HEK293 (cell line): Measurements from ENCODE around the gene SMIM41.

Experiments used
- CTCF ChIA-PET: fragments of 350-600 bp; formaldehyde crosslinking; extraction: SDS; loops from one replicate; lab custom pipeline; 2021; ENCODE audit warnings: antibody characterized with exemption; lab: Yijun Ruan, JAX
- POLR2A ChIA-PET: fragments of 300-600 bp; formaldehyde crosslinking; extraction: SDS; loops from one replicate; lab custom pipeline; 2020; ENCODE audit warnings: antibody characterized with exemption, inconsistent platforms; lab: Yijun Ruan, JAX
- H3K27ac ChIP-seq: fragments of 200-500 bp; sonication (Bioruptor generic); 2 replicates; pipeline ENCODE4 v1.5.1; 2014; ENCODE audit warnings: low read depth, low read length, control low read depth, inconsistent platforms; ENCODE audit errors: extremely low read depth
- H3K36me3 ChIP-seq, 2 experiments: fragments of 200-500 bp in 1 of 2; sonication (Bioruptor generic) in 1 of 2; 1 replicate in 1 of 2; 2 replicates in 1 of 2; pipeline ENCODE4 v1.5.1; 2014 to 2017; ENCODE audit warnings: inconsistent platforms in 2 of 2, low read length in 2 of 2; ENCODE audit not compliant: control insufficient read depth in 2 of 2, insufficient read depth in 1 of 2
- H3K4me1 ChIP-seq: fragments of 200-500 bp; sonication (Bioruptor generic); 2 replicates; pipeline ENCODE4 v1.5.1; 2014; ENCODE audit warnings: mild to moderate bottlenecking, low read length, inconsistent platforms; ENCODE audit not compliant: control insufficient read depth, insufficient read depth
- H3K4me3 ChIP-seq: 2 replicates; pipeline ENCODE4 v1.5.1; 2011; ENCODE audit warnings: low read depth, mild to moderate bottlenecking, control low read depth, low read length, moderate library complexity
- H3K9me3 ChIP-seq: fragments of 200-500 bp; sonication (Bioruptor generic); 2 replicates; pipeline ENCODE4 v1.5.1; 2014; ENCODE audit warnings: low read depth, low read length, inconsistent platforms; ENCODE audit not compliant: control insufficient read depth, insufficient read depth
- GLIS1 ChIP-seq: fragments of 450-650 bp; formaldehyde crosslinking; IDR thresholded peaks from 2 replicates; pipeline ENCODE4 v1.5.1; 2016; ENCODE audit warnings: missing biosample characterization, missing genetic modification characterization
- GLIS2 ChIP-seq: fragments of 450-650 bp; formaldehyde crosslinking; IDR thresholded peaks from 2 replicates; pipeline ENCODE4 v1.5.1; 2016; ENCODE audit warnings: missing biosample characterization, missing genetic modification characterization
- SCRT2 ChIP-seq: fragments of 450-650 bp; formaldehyde crosslinking; IDR thresholded peaks from 2 replicates; pipeline ENCODE4 v1.5.1; 2016; ENCODE audit warnings: missing biosample characterization, missing genetic modification characterization
- SP2 ChIP-seq: fragments of 450-650 bp; formaldehyde crosslinking; IDR thresholded peaks from 2 replicates; pipeline ENCODE4 v1.5.1; 2016; ENCODE audit warnings: missing biosample characterization, missing genetic modification characterization
- ZBTB20 ChIP-seq: fragments of 450-650 bp; formaldehyde crosslinking; IDR thresholded peaks from 2 replicates; pipeline ENCODE4 v1.5.1; 2016; ENCODE audit warnings: missing biosample characterization, missing genetic modification characterization
- ZIC2 ChIP-seq: fragments of 450-650 bp; formaldehyde crosslinking; IDR thresholded peaks from 2 replicates; pipeline ENCODE4 v1.5.1; 2016; ENCODE audit warnings: missing biosample characterization, missing genetic modification characterization
- ZNF202 ChIP-seq: fragments of 450-650 bp; formaldehyde crosslinking; IDR thresholded peaks from 2 replicates; pipeline ENCODE4 v1.5.1; 2016; ENCODE audit warnings: missing biosample characterization, missing genetic modification characterization, borderline replicate concordance
- ZNF239 ChIP-seq: fragments of 450-650 bp; formaldehyde crosslinking; IDR thresholded peaks from 2 replicates; pipeline ENCODE4 v1.5.1; 2016; ENCODE audit warnings: missing biosample characterization, missing genetic modification characterization
- ZNF404 ChIP-seq: fragments of 450-650 bp; formaldehyde crosslinking; IDR thresholded peaks from 2 replicates; pipeline ENCODE4 v1.5.1; 2017; ENCODE audit warnings: missing biosample characterization, missing genetic modification characterization
- ZNF600 ChIP-seq: fragments of 450-650 bp; formaldehyde crosslinking; IDR thresholded peaks from 2 replicates; pipeline ENCODE4 v1.5.1; 2016; ENCODE audit warnings: missing biosample characterization, missing genetic modification characterization
- TF ChIP-seq, protein P1 (sequence below): fragments of 450-650 bp; IDR thresholded peaks from 2 replicates; pipeline ENCODE4 v1.5.1; 2018; ENCODE audit warnings: missing biosample characterization, mild to moderate bottlenecking, missing genetic modification characterization

SMIM41 gene

DNA sequence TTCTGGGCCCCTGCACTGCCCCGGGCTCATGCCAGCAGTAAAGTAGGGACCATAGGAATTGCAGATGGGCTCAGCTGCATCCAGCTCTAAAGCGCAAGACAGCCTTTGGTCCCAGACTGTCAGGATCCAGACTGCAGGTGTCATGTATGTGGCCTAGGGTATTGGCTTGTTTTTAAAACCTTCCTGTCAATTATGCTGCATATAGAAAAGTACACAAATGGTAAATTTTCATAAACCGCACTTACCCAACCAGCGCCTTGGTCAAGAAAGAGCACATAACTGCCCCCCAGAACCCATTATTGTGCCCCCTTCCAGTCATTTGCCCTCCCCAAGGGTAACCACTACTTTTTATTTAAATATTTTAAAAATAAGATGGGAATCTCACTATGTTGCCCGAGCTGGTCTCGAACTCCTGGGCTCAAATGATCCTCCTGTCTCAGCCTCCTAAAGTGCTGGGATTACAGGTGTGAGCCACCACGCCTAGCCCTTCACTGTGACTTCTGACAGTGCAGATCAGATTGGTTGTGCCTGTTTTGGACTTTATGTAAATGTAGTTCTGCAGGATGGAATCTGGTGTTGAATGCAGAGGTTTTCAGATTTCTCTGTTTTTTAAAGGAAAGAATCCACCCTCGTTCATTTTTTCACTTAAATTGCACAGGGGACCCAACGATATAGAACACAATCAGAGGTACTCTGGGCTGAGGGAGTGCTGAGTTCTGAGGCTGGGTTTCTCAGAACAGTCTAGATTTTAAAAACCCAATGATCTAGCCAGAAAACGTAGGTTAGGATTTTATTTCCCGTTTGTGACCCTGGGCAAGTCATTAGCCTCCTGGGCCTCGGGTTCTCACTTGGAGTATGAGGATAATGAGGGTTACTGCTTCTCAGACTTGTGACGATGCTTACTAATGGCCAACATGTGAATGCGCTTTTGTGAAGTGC, 21.6 kb upstream of the SMIM41 start:
- CTCF ChIA-PET: interaction anchor here (0.6 to 34.8 kb wide), 6 partner anchors 9 to 1981 kb away, joined by 3 to 794 read pairs (median 4); no protein-coding TSS in a partner anchor
- Histone ChIP-seq H3K27ac (no peak overlapping the region), H3K4me3 (no peak overlapping the region), H3K4me1 (no peaks in the 10 kb centered on the region), H3K36me3 (peaks cover 0 to 38% of the 10 kb centered on the region in 2 experiments; a peak in 1 of 3 replicates), H3K9me3 (no peaks in the 10 kb centered on the region)
- TF ChIP-seq ZNF600 (tag by site-specific recombination) (peak; percentile 57), ZNF239 (tag by site-specific recombination) (no peak)
- POLR2A ChIA-PET: no interaction called here

DNA sequence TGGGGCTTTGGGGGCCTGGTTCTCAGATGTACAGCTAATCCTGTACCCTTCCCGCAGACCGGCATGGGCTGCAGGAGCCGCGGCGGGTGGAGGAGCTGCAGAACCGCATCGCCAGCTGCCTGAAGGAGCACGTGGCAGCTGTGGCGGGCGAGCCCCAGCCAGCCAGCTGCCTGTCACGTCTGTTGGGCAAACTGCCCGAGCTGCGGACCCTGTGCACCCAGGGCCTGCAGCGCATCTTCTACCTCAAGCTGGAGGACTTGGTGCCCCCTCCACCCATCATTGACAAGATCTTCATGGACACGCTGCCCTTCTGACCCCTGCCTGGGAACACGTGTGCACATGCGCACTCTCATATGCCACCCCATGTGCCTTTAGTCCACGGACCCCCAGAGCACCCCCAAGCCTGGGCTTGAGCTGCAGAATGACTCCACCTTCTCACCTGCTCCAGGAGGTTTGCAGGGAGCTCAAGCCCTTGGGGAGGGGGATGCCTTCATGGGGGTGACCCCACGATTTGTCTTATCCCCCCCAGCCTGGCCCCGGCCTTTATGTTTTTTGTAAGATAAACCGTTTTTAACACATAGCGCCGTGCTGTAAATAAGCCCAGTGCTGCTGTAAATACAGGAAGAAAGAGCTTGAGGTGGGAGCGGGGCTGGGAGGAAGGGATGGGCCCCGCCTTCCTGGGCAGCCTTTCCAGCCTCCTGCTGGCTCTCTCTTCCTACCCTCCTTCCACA, 20.7 kb upstream of the SMIM41 start:
- POLR2A ChIA-PET: no interaction called here

DNA sequence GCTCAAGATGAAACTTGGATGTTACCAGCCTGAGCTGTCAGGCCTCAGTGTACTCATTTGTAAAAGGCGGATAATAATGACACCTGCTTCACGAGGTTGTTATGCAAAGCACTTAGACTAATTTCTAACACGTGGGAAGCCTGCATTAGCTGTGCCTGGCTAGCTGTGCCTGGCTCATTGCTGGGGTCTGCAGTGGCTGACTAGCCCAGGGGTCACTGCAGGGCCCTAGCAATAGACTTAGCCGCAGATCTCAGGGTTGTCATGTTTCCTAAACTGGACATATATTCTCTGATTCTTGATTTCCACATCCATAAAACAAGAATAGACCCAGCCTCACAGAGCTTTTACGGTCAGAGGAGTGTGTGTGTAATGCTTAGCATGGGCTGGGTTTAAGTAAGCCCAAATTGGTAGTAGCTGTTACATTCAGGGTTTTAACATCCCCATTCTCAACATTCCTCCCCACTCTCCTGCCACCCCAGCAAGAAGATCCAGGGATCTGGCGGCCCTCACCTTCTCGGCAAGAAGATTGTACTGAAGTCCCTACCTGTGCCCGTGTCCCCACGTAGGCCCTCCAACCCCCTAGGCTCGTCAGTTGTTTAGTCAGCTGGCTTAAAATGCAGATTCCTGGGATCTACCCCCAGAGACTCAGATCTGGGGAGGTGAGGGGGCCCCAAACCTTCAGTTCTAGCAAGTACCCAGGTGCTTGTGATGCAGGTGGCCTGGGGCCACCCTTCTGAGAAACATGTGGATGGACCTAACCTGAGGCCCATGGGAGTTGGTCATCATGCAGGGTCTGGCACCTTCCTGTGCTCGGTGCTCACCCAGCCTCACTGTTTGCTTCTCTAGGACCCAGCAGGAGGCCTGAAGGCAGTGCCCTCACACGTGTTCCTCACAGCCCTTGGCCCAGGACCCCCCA, 19.7 kb upstream of the SMIM41 start:
- Histone ChIP-seq H3K4me3 (no peak overlapping the region), H3K27ac (no peak overlapping the region), H3K36me3 (peaks cover 0 to 34% of the 10 kb centered on the region in 2 experiments; a peak in 1 of 3 replicates), H3K4me1 (no peaks in the 10 kb centered on the region), H3K9me3 (no peaks in the 10 kb centered on the region)
- ChIA-PET POLR2A (no interaction called here), CTCF (interaction anchor here (0.7 to 34.8 kb wide), 4 partner anchors 8 to 33 kb away, joined by 3 to 794 read pairs (median 8); partner anchors contain the start of gene ATG101)
- TF ChIP-seq ZNF202 (tag by site-specific recombination) (no peak), GLIS2 (tag by site-specific recombination) (0 out of 2 replicates have a peak, but pooled peaks have one; percentile 20), ZIC2 (tag by site-specific recombination) (peak; percentile 32; the same call in 1 of the 2 replicates), ZBTB20 (tag by site-specific recombination) (peak; percentile 18; the same call in 1 of the 2 replicates), GLIS1 (tag by site-specific recombination) (0 out of 2 replicates have a peak, but pooled peaks have one; percentile 45), ZNF404 (tag by site-specific recombination) (no peak)

More for the DNA sequence above, 20.7 kb upstream of the SMIM41 start:
- no peaks in the 10 kb centered on the region for H3K4me1 ChIP-seq
- TF ChIP-seq, protein P1, sequence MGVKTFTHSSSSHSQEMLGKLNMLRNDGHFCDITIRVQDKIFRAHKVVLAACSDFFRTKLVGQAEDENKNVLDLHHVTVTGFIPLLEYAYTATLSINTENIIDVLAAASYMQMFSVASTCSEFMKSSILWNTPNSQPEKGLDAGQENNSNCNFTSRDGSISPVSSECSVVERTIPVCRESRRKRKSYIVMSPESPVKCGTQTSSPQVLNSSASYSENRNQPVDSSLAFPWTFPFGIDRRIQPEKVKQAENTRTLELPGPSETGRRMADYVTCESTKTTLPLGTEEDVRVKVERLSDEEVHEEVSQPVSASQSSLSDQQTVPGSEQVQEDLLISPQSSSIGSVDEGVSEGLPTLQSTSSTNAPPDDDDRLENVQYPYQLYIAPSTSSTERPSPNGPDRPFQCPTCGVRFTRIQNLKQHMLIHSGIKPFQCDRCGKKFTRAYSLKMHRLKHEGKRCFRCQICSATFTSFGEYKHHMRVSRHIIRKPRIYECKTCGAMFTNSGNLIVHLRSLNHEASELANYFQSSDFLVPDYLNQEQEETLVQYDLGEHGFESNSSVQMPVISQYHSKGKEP (tag by site-specific recombination): 0 out of 2 replicates have a peak, but pooled peaks have one; percentile 18
- TF ChIP-seq SP2: peak; percentile 37; the same call in 1 of the 2 replicates
- TF ChIP-seq SCRT2 (tag by site-specific recombination): no peak
- TF ChIP-seq GLIS2 (tag by site-specific recombination): peak; percentile 40; the same call in 1 of the 2 replicates
- peaks cover 0 to 38% of the 10 kb centered on the region in 2 experiments; a peak in 1 of 3 replicates for H3K36me3 ChIP-seq
- no peak overlapping the region for H3K4me3 ChIP-seq
- no peak overlapping the region for H3K27ac ChIP-seq
- H3K9me3 ChIP-seq: no peaks in the 10 kb centered on the region
- CTCF ChIA-PET: interaction anchor here (0.6 to 34.8 kb wide), 4 partner anchors 11 to 1689 kb away, joined by 5 to 794 read pairs (median 8); partner anchors contain the start of gene ATG101
